Measurements from ENCODE around the gene ANKRD45. TPM values are rescaled to one million over a fixed set of nuclear protein-coding genes. Genes with fewer than 3 reads are reported as not detected.
A peak's percentile ranks its signal among the peaks of the same experiment; 100 is the strongest.
"Not testable (repeated sequence)": the region's sequence is repeated elsewhere in the genome, so short reads cannot be mapped to it uniquely, and the experiment has no call there.

The ANKRD45 gene
- total RNA-seq, 1 experiment from 2014 or later: 0.23 TPM

- DNase-seq (ENCODE audit: low read depth): no peak
These were observed 97.3 kb downstream of the ANKRD45 start for GRCh38 chr1:173572201-173572873.

- no peak for DNase-seq (ENCODE audit: low read depth)
These were observed 99.2 kb downstream of the ANKRD45 start for GRCh38 chr1:173570370-173571007.

- DNase-seq (ENCODE audit: low read depth): no peak
These were observed 101.2 kb downstream of the ANKRD45 start for GRCh38 chr1:173568483-173568882.

GRCh38 chr1:173563846-173564245 is 105.8 kb downstream of the ANKRD45 start:
- not testable (repeated sequence) for DNase-seq (ENCODE audit: low read depth)

GRCh38 chr1:173562813-173563212 is 106.8 kb downstream of the ANKRD45 start:
- peak; percentile 7 for DNase-seq (ENCODE audit: low read depth)

GRCh38 chr1:173561263-173561662 is 108.4 kb downstream of the ANKRD45 start:
- DNase-seq (ENCODE audit: low read depth): no peak

- no peak for DNase-seq (ENCODE audit: low read depth)
These were observed 109.3 kb downstream of the ANKRD45 start for GRCh38 chr1:173560285-173560880.

Other genes starting within 250 kb of the ANKRD45 start
- 546 and 627 TPM in 2 replicates for gene PRDX6, start 192.5 kb downstream of the ANKRD45 start, total RNA-seq (2014; rRNA removed; shearing (Covaris generic))
- not detected in 2 replicates for gene SLC9C2, start 66.8 kb downstream of the ANKRD45 start, total RNA-seq (2014; rRNA removed; shearing (Covaris generic))
- gene TEX50, start 34.5 kb downstream of the ANKRD45 start, total RNA-seq (2014; rRNA removed; shearing (Covaris generic)): not detected in 2 replicates
- 10.5 and 14.3 TPM in 2 replicates for gene KLHL20, start 45.1 kb upstream of the ANKRD45 start, total RNA-seq (2014; rRNA removed; shearing (Covaris generic))
- gene DARS2, start 154.8 kb upstream of the ANKRD45 start, total RNA-seq (2014; rRNA removed; shearing (Covaris generic)): 37.9 and 42.2 TPM in 2 replicates
- 40.6 and 50.7 TPM in 2 replicates for gene CENPL, start 155.0 kb upstream of the ANKRD45 start, total RNA-seq (2014; rRNA removed; shearing (Covaris generic))
- gene GAS5, start 198.1 kb upstream of the ANKRD45 start, total RNA-seq (2014; rRNA removed; shearing (Covaris generic)): 584 and 698 TPM in 2 replicates
- gene ZBTB37, start 198.5 kb upstream of the ANKRD45 start, total RNA-seq (2014; rRNA removed; shearing (Covaris generic)): 3.2 and 3.5 TPM in 2 replicates
- not detected in 2 replicates for gene SERPINC1, start 247.5 kb upstream of the ANKRD45 start, total RNA-seq (2014; rRNA removed; shearing (Covaris generic))

Measured in Daoy (cell line).